Lung (tissue), 12 donors: Measurements from ENCODE around the gene CLDN19. TPM values are rescaled to one million over a fixed set of nuclear protein-coding genes. Genes with fewer than 3 reads are reported as not detected.
A peak's percentile ranks its signal among the peaks of the same experiment; 100 is the strongest.
"Not testable (repeated sequence)": the region's sequence is repeated elsewhere in the genome, so short reads cannot be mapped to it uniquely, and the experiment has no call there.

Experiments
- ATAC-seq: fragments of 200-7000 bp; cut with Tn5 transposase; one replicate; pipeline ENCODE4 v1.9.1; 2020; ENCODE audit warnings: moderate number of reproducible peaks; ENCODE audit not compliant: insufficient read depth, low FRiP score
- DNase-seq, 3 donors: peaks; one replicate each; pipeline ENCODE4 v3.0.0-alpha.2; 2013 to 2017
- H3K27ac ChIP-seq, 2 donors: one replicate each; pipeline ENCODE4 v1.5.1; 2013; ENCODE audit warnings: mild to moderate bottlenecking in 2 of 2, moderate library complexity in 2 of 2, control low read depth in 1 of 2, inconsistent platforms in 1 of 2, low read depth in 1 of 2, low read length in 1 of 2
- H3K27me3 ChIP-seq, 3 donors: one replicate each; pipeline ENCODE4 v1.5.1; 2013; ENCODE audit warnings: low read length in 2 of 3; ENCODE audit not compliant: control insufficient read depth in 3 of 3, insufficient read depth in 3 of 3
- H3K36me3 ChIP-seq, 4 donors: one replicate each; pipeline ENCODE4 v1.5.1; 2013; ENCODE audit warnings: low read length in 4 of 4, mild to moderate bottlenecking in 1 of 4, moderate library complexity in 1 of 4; ENCODE audit not compliant: control insufficient read depth in 4 of 4, insufficient read depth in 4 of 4
- H3K4me1 ChIP-seq, 5 donors: one replicate each; pipeline ENCODE4 v1.5.1; 2013; ENCODE audit warnings: low read length in 5 of 5, mild to moderate bottlenecking in 2 of 5, moderate library complexity in 1 of 5; ENCODE audit not compliant: control insufficient read depth in 5 of 5, insufficient read depth in 5 of 5
- H3K4me3 ChIP-seq: one replicate; pipeline ENCODE4 v1.5.1; 2013; ENCODE audit warnings: mild to moderate bottlenecking, control low read depth, moderate library complexity
- H3K9ac ChIP-seq, 2 donors: one replicate each; pipeline ENCODE4 v1.5.1; 2013; ENCODE audit warnings: low read length in 2 of 2, control low read depth in 1 of 2; ENCODE audit not compliant: insufficient read depth in 1 of 2
- H3K9me3 ChIP-seq, 4 donors: one replicate each; pipeline ENCODE4 v1.5.1; 2013; ENCODE audit warnings: low read length in 3 of 4, mild to moderate bottlenecking in 1 of 4, moderate library complexity in 1 of 4; ENCODE audit not compliant: control insufficient read depth in 4 of 4, insufficient read depth in 3 of 4
- CTCF ChIP-seq: IDR thresholded peaks from 2 replicates; pipeline ENCODE4 v1.5.1; 2012; ENCODE audit warnings: mild to moderate bottlenecking; ENCODE audit errors: control extremely low read depth, extremely low read depth
- WGBS, 2 donors: extraction: QIAGEN DNeasy Blood & Tissue Kit; methylation state at CpG; one replicate each; pipeline ENCODE4 v1.1.7; 2013; 5-methylcytosine and 5-hydroxymethylcytosine counted together
- polyA plus RNA-seq, 2 donors: library from polyadenylated mRNA; stranded (reverse); fragments of 200-250 nt; gene quantifications; one replicate each; pipeline ENCODE4 v1.2.1, GENCODE V29; 2013
- total RNA-seq, 2 donors: library from RNA; depleted of rRNA in 1 of 2; stranded (reverse); fragments of >200 nt in 1 of 2; gene quantifications; one replicate each; pipeline ENCODE4 v1.2.1, GENCODE V29; 2014 to 2021
- donor health status: control.
- donor health status: control.
- donor health status: Bipolar disorder and iron deficiency.
- donor health status: healthy.
- donor health status: DM: yes; HTN: yes; CAD: no.

The CLDN19 gene
- total and polyA plus RNA-seq, 4 donors, result 0.01 to 2.0 (median 0.04) TPM; not detected in 1

GRCh38 chr1:42756956-42757891, 17.2 kb upstream of the CLDN19 start:
- Histone ChIP-seq H3K9ac (no peak overlapping the region), H3K27me3 (no peaks in the 10 kb centered on the region), H3K36me3 (peaks cover 27 to 58% (median 46%) of the 10 kb centered on the region in 4 donors), H3K4me1 (no peaks in the 10 kb centered on the region), H3K4me3 (no peak overlapping the region), H3K9me3 (no peaks in the 10 kb centered on the region), H3K27ac (no peak overlapping the region)
- DNase-seq (peak; percentile 36 to 74 (median 69)), ATAC-seq (peak; percentile 66)
- peak; percentile 32 for TF ChIP-seq CTCF
- WGBS, 2 donors, result 79 to 84% methylated on average over 17 of the region's 17 CpGs

GRCh38 chr1:42753070-42753469, 13.0 kb upstream of the CLDN19 start:
- no peak for ATAC-seq
- Histone ChIP-seq H3K27ac (no peak overlapping the region), H3K36me3 (peaks cover 20 to 60% (median 52%) of the 10 kb centered on the region in 4 donors), H3K9me3 (no peaks in the 10 kb centered on the region), H3K4me1 (no peaks in the 10 kb centered on the region), H3K9ac (no peak overlapping the region), H3K27me3 (no peaks in the 10 kb centered on the region), H3K4me3 (no peak overlapping the region)
- no peak for DNase-seq
- 89 to 91% methylated on average over 1 of the region's 1 CpG for WGBS, 2 donors
- no peak for TF ChIP-seq CTCF

- H3K27me3 ChIP-seq, result no peaks in the 10 kb centered on the region
- WGBS, 2 donors, result 95 to 98% methylated on average over 6 of the region's 6 CpGs
- peaks cover 17 to 61% (median 47%) of the 10 kb centered on the region in 4 donors for H3K36me3 ChIP-seq
Measured at GRCh38 chr1:42752284-42752683, 12.2 kb upstream of the CLDN19 start.

GRCh38 chr1:42751511-42752070, 11.6 kb upstream of the CLDN19 start:
- peaks cover 17 to 59% (median 46%) of the 10 kb centered on the region in 4 donors for H3K36me3 ChIP-seq
- not testable (repeated sequence) for H3K27me3 ChIP-seq

More at GRCh38 chr1:42752284-42752683, 12.2 kb upstream of the CLDN19 start:
- Histone ChIP-seq H3K9ac (no peak overlapping the region), H3K4me1 (no peaks in the 10 kb centered on the region), H3K27ac (no peak overlapping the region), H3K4me3 (no peak overlapping the region), H3K9me3 (no peaks in the 10 kb centered on the region)
- no peak for ATAC-seq
- DNase-seq, result no peak
- no peak for TF ChIP-seq CTCF

More at GRCh38 chr1:42751511-42752070, 11.6 kb upstream of the CLDN19 start:
- H3K9me3 ChIP-seq, H3K27ac ChIP-seq, H3K4me3 ChIP-seq, DNase-seq, H3K4me1 ChIP-seq, H3K9ac ChIP-seq, ATAC-seq: not testable (repeated sequence)
- 88 to 92% methylated on average over 8 of the region's 8 CpGs for WGBS, 2 donors
